Caco-2 (cell line): ENCODE measurements around the gene TNRC18. TPM values are rescaled to one million over a fixed set of nuclear protein-coding genes. Genes with fewer than 3 reads are reported as not detected.

Source experiments
- BruUV-seq: library from RNA; stranded (reverse); fragments of 400-500 nt; replicated peaks from 2 replicates; lab custom pipeline; 2021; lab: Mats Ljungman, UMichigan
- CTCF ChIA-PET: fragments of 300-600 bp; sonication (Branson Sonifier 250); formaldehyde crosslinking; loops from one replicate; lab custom pipeline; 2022; ENCODE audit warnings: antibody characterized with exemption; lab: Charles Lee
- POLR2A ChIA-PET: fragments of 300-600 bp; sonication (Branson Sonifier 250); formaldehyde crosslinking; loops from one replicate; lab custom pipeline; 2022; ENCODE audit warnings: antibody characterized with exemption; lab: Charles Lee
- DNase-seq, 2 experiments: peaks; one replicate each; pipeline versions ENCODE4 v3.0.0 to v3.0.0-alpha.2; 2020 to 2022
- H3K27me3 ChIP-seq: replicated peaks from 2 replicates; pipeline ENCODE4 v1.6.0; 2011; ENCODE audit warnings: low read length; ENCODE audit not compliant: control insufficient read depth, insufficient read depth
- H3K36me3 ChIP-seq: 2 replicates; pipeline ENCODE4 v1.5.1; 2011; ENCODE audit warnings: low read length; ENCODE audit not compliant: control insufficient read depth, insufficient read depth
- H3K4me1 ChIP-seq: fragments of 250-450 bp; sonication (Bioruptor Pico); 2 replicates; pipeline ENCODE4 v1.5.1; 2020; ENCODE audit warnings: mild to moderate bottlenecking
- H3K4me3 ChIP-seq: 2 replicates; pipeline ENCODE4 v1.5.1; 2011; ENCODE audit warnings: low read depth, mild to moderate bottlenecking, control low read depth, low read length
- H3K9me3 ChIP-seq: fragments of 250-450 bp; sonication (Bioruptor Pico); 2 replicates; pipeline ENCODE4 v1.5.1; 2020; ENCODE audit warnings: mild to moderate bottlenecking, moderate library complexity
- H3K27ac Mint-ChIP-seq: one replicate; pipeline ENCODE4 v1.8.0; 2022; ENCODE audit warnings: mixed read lengths; ENCODE audit not compliant: unreplicated experiment
- H3K27me3 Mint-ChIP-seq: one replicate; pipeline ENCODE4 v1.8.0; 2022; ENCODE audit warnings: mixed read lengths; ENCODE audit not compliant: insufficient read depth, unreplicated experiment
- H3K36me3 Mint-ChIP-seq: one replicate; pipeline ENCODE4 v1.8.0; 2022; ENCODE audit warnings: mild to moderate bottlenecking, mixed read lengths; ENCODE audit not compliant: insufficient read depth, unreplicated experiment
- H3K4me1 Mint-ChIP-seq: one replicate; pipeline ENCODE4 v1.8.0; 2022; ENCODE audit warnings: low read depth, mixed read lengths; ENCODE audit not compliant: unreplicated experiment
- H3K4me3 Mint-ChIP-seq: one replicate; pipeline ENCODE4 v1.8.0; 2022; ENCODE audit warnings: mild to moderate bottlenecking, moderate library complexity, mixed read lengths; ENCODE audit not compliant: unreplicated experiment
- H3K9me3 Mint-ChIP-seq: one replicate; pipeline ENCODE4 v1.8.0; 2022; ENCODE audit warnings: mixed read lengths; ENCODE audit not compliant: unreplicated experiment
- intact Hi-C: fragments of 100-400 bp; cut with micrococcal nuclease; formaldehyde crosslinking; loops from one replicate; pipeline ENCODE4 v1.10.0; 2022; ENCODE audit not compliant: unreplicated experiment
- total RNA-seq: library from RNA; stranded (reverse); gene quantifications from 2 replicates; pipeline ENCODE4 v1.2.3, GENCODE V29; 2022
- TF ChIP-seq, protein P1 (sequence below), 2 experiments: fragments of 200-600 bp in 1 of 2; IDR thresholded peaks; 1 replicate in 1 of 2; 2 replicates in 1 of 2; pipeline versions ENCODE4 v1.5.1 to v1.8.0; 2011 to 2022; ENCODE audit warnings: antibody characterized with exemption in 1 of 2, control low read depth in 1 of 2, inconsistent platforms in 1 of 2, low read depth in 1 of 2, low read length in 1 of 2, mild to moderate bottlenecking in 1 of 2, moderate library complexity in 1 of 2; ENCODE audit not compliant: insufficient read depth in 1 of 2, severe bottlenecking in 1 of 2, unreplicated experiment in 1 of 2

TNRC18 gene
- total RNA-seq, 1 experiment from 2014 or later, result 75.6 TPM

DNA sequence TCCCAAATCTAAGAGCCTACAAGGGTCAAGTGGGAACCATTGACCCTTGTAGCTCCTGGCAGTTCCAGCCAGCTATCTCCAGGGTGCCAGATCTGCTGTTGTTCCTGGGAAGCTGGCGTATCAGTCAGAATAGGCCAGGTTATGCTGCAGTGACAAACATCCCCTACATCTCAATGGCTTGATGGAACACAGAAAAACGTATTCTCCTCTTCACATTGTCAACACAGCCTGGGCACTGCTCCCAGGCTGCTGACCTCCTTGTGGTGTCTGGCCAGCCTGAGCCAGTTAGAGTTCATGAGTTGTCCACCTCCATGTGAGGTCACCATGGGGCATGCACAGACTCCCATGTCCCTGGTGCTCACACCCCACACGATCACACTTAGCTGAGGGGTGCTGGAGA is 9.5 kb upstream of the TNRC18 start:
- no peak overlapping the region for H3K4me3 ChIP-seq
- BruUV-seq, result no TSS peak
- H3K9me3 ChIP-seq, result peaks cover 36% of the 10 kb centered on the region
- POLR2A ChIA-PET, result no interaction called here
- no peaks in the 10 kb centered on the region for H3K27me3 ChIP-seq
- CTCF ChIA-PET, result no interaction called here
- Mint-ChIP-seq H3K27me3 (no peaks in the 10 kb centered on the region), H3K27ac (no peak overlapping the region), H3K36me3 (peaks cover 91% of the 10 kb centered on the region), H3K4me1 (peaks cover 15% of the 10 kb centered on the region), H3K9me3 (peaks cover 6% of the 10 kb centered on the region), H3K4me3 (no peak overlapping the region)
- TF ChIP-seq, protein P1, sequence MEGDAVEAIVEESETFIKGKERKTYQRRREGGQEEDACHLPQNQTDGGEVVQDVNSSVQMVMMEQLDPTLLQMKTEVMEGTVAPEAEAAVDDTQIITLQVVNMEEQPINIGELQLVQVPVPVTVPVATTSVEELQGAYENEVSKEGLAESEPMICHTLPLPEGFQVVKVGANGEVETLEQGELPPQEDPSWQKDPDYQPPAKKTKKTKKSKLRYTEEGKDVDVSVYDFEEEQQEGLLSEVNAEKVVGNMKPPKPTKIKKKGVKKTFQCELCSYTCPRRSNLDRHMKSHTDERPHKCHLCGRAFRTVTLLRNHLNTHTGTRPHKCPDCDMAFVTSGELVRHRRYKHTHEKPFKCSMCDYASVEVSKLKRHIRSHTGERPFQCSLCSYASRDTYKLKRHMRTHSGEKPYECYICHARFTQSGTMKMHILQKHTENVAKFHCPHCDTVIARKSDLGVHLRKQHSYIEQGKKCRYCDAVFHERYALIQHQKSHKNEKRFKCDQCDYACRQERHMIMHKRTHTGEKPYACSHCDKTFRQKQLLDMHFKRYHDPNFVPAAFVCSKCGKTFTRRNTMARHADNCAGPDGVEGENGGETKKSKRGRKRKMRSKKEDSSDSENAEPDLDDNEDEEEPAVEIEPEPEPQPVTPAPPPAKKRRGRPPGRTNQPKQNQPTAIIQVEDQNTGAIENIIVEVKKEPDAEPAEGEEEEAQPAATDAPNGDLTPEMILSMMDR (IDR thresholded peaks at IDR 0.05; ENCODE audit: insufficient read depth in 1 of 2, low read depth in 1 of 2, low read length in 1 of 2, severe bottlenecking in 1 of 2, unreplicated experiment in 1 of 2), result no peak
- peaks cover 7% of the 10 kb centered on the region for H3K4me1 ChIP-seq
- intact Hi-C loops, result no loop called here
- H3K36me3 ChIP-seq, result peaks cover 8% of the 10 kb centered on the region
- no peak for DNase-seq

DNA sequence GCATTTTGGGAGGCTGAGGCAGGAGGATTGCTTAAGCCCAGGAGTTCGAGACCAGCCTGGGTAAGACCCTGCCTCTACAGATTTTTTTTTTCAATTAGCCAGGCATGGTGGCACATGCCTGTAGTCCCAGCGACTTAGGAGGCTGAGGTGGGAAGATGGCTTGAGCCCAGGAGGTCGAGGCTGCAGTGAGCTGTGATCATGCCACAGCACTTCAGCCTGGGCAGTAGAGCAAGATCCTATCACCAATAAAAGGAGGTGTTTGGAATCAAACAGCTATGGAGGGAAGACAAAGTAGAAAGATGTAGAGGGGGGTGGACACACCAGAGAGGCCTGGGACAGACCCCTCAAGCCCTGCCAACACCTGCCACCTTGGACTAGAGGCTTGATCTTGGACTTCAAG is 9.1 kb upstream of the TNRC18 start:
- peaks cover 7% of the 10 kb centered on the region for H3K4me1 ChIP-seq
- no peaks in the 10 kb centered on the region for H3K27me3 Mint-ChIP-seq
- H3K27ac Mint-ChIP-seq, result no peak overlapping the region
- H3K9me3 Mint-ChIP-seq, result peaks cover 6% of the 10 kb centered on the region
- no peak overlapping the region for H3K4me3 ChIP-seq
- H3K4me3 Mint-ChIP-seq, result no peak overlapping the region
- peaks cover 15% of the 10 kb centered on the region for H3K4me1 Mint-ChIP-seq
- BruUV-seq, result no TSS peak
- CTCF ChIA-PET, result no interaction called here
- TF ChIP-seq, protein P1 (IDR thresholded peaks at IDR 0.05; ENCODE audit: insufficient read depth in 1 of 2, low read depth in 1 of 2, low read length in 1 of 2, severe bottlenecking in 1 of 2, unreplicated experiment in 1 of 2), result no peak
- no peak for DNase-seq
- H3K36me3 Mint-ChIP-seq, result peaks cover 95% of the 10 kb centered on the region
- POLR2A ChIA-PET, result no interaction called here
- H3K27me3 ChIP-seq, result no peaks in the 10 kb centered on the region
- intact Hi-C loops, result no loop called here
- H3K9me3 ChIP-seq, result peaks cover 31% of the 10 kb centered on the region
- H3K36me3 ChIP-seq, result peaks cover 7% of the 10 kb centered on the region

DNA sequence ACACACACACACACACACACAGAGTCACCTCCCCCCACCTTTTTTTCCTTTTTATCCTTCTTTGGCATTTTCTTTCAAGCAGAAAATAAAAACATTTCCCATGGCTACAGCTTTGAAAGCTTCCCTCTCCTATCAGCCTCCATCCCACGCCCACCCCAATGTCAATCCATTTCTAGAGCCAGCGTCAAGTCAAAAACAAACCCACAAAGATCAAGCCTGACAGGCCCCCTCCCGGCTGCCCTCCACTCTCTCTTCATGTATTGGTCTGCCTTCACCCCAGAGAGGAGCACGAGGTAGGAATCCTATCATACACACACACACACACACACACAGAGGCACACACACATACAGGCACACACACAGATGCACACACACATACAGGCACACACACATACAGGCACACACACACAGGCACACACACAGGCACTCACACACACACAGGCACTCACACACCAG is 8.0 kb upstream of the TNRC18 start:
- Mint-ChIP-seq H3K27ac (peak overlapping the region; percentile 48), H3K36me3 (peaks cover 95% of the 10 kb centered on the region), H3K4me3 (peak overlapping the region; percentile 57), H3K9me3 (peaks cover 6% of the 10 kb centered on the region), H3K27me3 (no peaks in the 10 kb centered on the region), H3K4me1 (peaks cover 15% of the 10 kb centered on the region)
- BruUV-seq, result no TSS peak
- intact Hi-C loops, result no loop called here
- no peaks in the 10 kb centered on the region for H3K27me3 ChIP-seq
- peaks cover 5% of the 10 kb centered on the region for H3K36me3 ChIP-seq
- H3K4me3 ChIP-seq, result no peak overlapping the region
- peaks cover 20% of the 10 kb centered on the region for H3K9me3 ChIP-seq
- TF ChIP-seq, protein P1 (IDR thresholded peaks at IDR 0.05; ENCODE audit: insufficient read depth in 1 of 2, low read depth in 1 of 2, low read length in 1 of 2, severe bottlenecking in 1 of 2, unreplicated experiment in 1 of 2), result no peak
- POLR2A ChIA-PET, result interaction anchor here (0.6 kb wide), 1 partner anchor 142 kb away, joined by 4 read pairs; no protein-coding TSS in a partner anchor
- CTCF ChIA-PET, result interaction anchor here (0.6 to 1.1 kb wide), 3 partner anchors 10 to 23 kb away, joined by 5 to 14 read pairs (median 6); no protein-coding TSS in a partner anchor
- peaks cover 7% of the 10 kb centered on the region for H3K4me1 ChIP-seq
- DNase-seq, result no peak
